Neural progenitor cell (in vitro differentiated cells): ENCODE data around the gene MICU2. TPM values are rescaled to one million over a fixed set of nuclear protein-coding genes. Genes with fewer than 3 reads are reported as not detected.

Source experiments
- DNase-seq: peaks from one replicate; pipeline ENCODE4 v3.0.0-alpha.2; 2016; ENCODE audit warnings: low spot score
- H2AFZ ChIP-seq: fragments of 200-600 bp; sonication (generic); replicated peaks from 2 replicates; pipeline ENCODE4 v1.6.1; 2016; ENCODE audit warnings: antibody characterized with exemption
- H3F3A ChIP-seq: fragments of 200-600 bp; sonication (generic); 2 replicates; pipeline ENCODE4 v1.6.1; 2016; ENCODE audit warnings: antibody characterized with exemption, low read depth
- H3K27ac ChIP-seq: fragments of 200-600 bp; sonication (generic); 2 replicates; pipeline ENCODE4 v1.5.1; 2016; ENCODE audit warnings: mild to moderate bottlenecking
- H3K27me3 ChIP-seq: fragments of 200-600 bp; sonication (generic); 2 replicates; pipeline ENCODE4 v1.6.1; 2016; ENCODE audit warnings: mild to moderate bottlenecking, moderate library complexity
- H3K36me3 ChIP-seq: fragments of 200-600 bp; sonication (generic); 2 replicates; pipeline ENCODE4 v1.5.1; 2016
- H3K4me1 ChIP-seq: fragments of 200-600 bp; sonication (generic); 2 replicates; pipeline ENCODE4 v1.6.1; 2016; ENCODE audit warnings: mixed run types
- H3K4me2 ChIP-seq: fragments of 200-600 bp; sonication (generic); 2 replicates; pipeline ENCODE4 v1.6.1; 2016
- H3K4me3 ChIP-seq: fragments of 200-600 bp; sonication (generic); 2 replicates; pipeline ENCODE4 v1.5.1; 2016
- H3K79me2 ChIP-seq: fragments of 200-600 bp; sonication (generic); 2 replicates; pipeline ENCODE4 v1.6.1; 2016; ENCODE audit warnings: low read depth
- H3K9ac ChIP-seq: fragments of 200-600 bp; sonication (generic); 2 replicates; pipeline ENCODE4 v1.6.1; 2016
- H3K9me3 ChIP-seq: fragments of 200-600 bp; sonication (generic); 2 replicates; pipeline ENCODE4 v1.5.1; 2016; ENCODE audit warnings: low read depth
- H4K20me1 ChIP-seq: fragments of 200-600 bp; sonication (generic); 2 replicates; pipeline ENCODE4 v1.6.1; 2016; ENCODE audit warnings: low read depth
- H3K27ac Mint-ChIP-seq: 3 replicates; pipeline ENCODE4 v1.8.0; 2021; ENCODE audit warnings: mixed read lengths
- H3K27me3 Mint-ChIP-seq: 2 replicates; pipeline ENCODE4 v1.8.0; 2022; ENCODE audit warnings: low read depth, mild to moderate bottlenecking, inconsistent platforms, moderate library complexity, mixed read lengths; ENCODE audit not compliant: insufficient read depth
- H3K36me3 Mint-ChIP-seq: 3 replicates; pipeline ENCODE4 v1.8.0; 2021; ENCODE audit warnings: mixed read lengths
- H3K4me1 Mint-ChIP-seq: 3 replicates; pipeline ENCODE4 v1.8.0; 2021; ENCODE audit warnings: mixed read lengths
- H3K4me3 Mint-ChIP-seq: 3 replicates; pipeline ENCODE4 v1.8.0; 2021; ENCODE audit warnings: mild to moderate bottlenecking, moderate library complexity, mixed read lengths
- H3K9me3 Mint-ChIP-seq: 3 replicates; pipeline ENCODE4 v1.8.0; 2020; ENCODE audit warnings: mixed read lengths
- EZH2 ChIP-seq: fragments of 200-600 bp; sonication (generic); IDR thresholded peaks from 2 replicates; pipeline ENCODE4 v1.6.1; 2017; ENCODE audit warnings: antibody characterized with exemption, mild to moderate bottlenecking, moderate library complexity
- EZH2phosphoT487 ChIP-seq: fragments of 200-600 bp; sonication (generic); IDR thresholded peaks from 2 replicates; pipeline ENCODE4 v1.6.1; 2017; ENCODE audit warnings: antibody characterized with exemption
- total RNA-seq: library from RNA; depleted of rRNA; stranded (reverse); fragments of >200 nt; gene quantifications from 2 replicates; pipeline ENCODE4 v1.2.3, GENCODE V29; 2015; ENCODE audit warnings: low replicate concordance
- TF ChIP-seq, protein P1 (sequence below): fragments of 200-600 bp; sonication (generic); IDR thresholded peaks from 2 replicates; pipeline ENCODE4 v1.5.1; 2017; ENCODE audit warnings: antibody characterized with exemption, mild to moderate bottlenecking

MICU2 gene
- total RNA-seq, 1 donor from 2014 or later = 112 TPM

DNA sequence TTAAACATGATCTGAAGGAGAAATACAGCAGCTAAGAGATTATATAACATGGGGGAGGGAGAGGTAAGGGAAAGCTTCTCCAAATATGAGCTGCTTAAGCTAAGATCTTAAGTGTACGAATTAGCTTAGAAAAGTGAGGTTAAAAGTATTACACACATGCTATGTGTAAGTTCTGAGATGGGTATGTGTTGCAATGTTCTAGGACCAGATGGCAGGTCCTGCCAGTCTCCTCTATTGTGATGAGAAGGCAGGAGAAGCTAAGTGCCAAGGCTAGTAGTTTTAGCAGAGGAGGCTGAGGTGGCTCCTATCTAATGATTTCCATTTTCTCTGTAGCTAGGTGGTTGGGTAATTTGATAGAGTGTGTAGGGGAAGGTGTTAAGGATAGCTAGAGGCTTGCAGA lies 57.6 kb downstream of the MICU2 start:
- Mint-ChIP-seq H3K36me3 (peaks cover 16% of the 10 kb centered on the region), H3K9me3 (no peaks in the 10 kb centered on the region), H3K27ac (no peak overlapping the region), H3K27me3 (no peaks in the 10 kb centered on the region), H3K4me3 (no peak overlapping the region), H3K4me1 (peaks cover 5% of the 10 kb centered on the region)
- no peaks in the 10 kb centered on the region for H3F3A ChIP-seq
- TF ChIP-seq, protein P1, sequence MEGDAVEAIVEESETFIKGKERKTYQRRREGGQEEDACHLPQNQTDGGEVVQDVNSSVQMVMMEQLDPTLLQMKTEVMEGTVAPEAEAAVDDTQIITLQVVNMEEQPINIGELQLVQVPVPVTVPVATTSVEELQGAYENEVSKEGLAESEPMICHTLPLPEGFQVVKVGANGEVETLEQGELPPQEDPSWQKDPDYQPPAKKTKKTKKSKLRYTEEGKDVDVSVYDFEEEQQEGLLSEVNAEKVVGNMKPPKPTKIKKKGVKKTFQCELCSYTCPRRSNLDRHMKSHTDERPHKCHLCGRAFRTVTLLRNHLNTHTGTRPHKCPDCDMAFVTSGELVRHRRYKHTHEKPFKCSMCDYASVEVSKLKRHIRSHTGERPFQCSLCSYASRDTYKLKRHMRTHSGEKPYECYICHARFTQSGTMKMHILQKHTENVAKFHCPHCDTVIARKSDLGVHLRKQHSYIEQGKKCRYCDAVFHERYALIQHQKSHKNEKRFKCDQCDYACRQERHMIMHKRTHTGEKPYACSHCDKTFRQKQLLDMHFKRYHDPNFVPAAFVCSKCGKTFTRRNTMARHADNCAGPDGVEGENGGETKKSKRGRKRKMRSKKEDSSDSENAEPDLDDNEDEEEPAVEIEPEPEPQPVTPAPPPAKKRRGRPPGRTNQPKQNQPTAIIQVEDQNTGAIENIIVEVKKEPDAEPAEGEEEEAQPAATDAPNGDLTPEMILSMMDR = no peak
- no peak for TF ChIP-seq EZH2
- no peak for TF ChIP-seq EZH2phosphoT487
- H3K9me3 ChIP-seq = no peaks in the 10 kb centered on the region
- H3K36me3 ChIP-seq = no peaks in the 10 kb centered on the region
- H3K4me3 ChIP-seq = no peak overlapping the region
- H3K4me2 ChIP-seq = no peak overlapping the region
- no peak for DNase-seq
- H4K20me1 ChIP-seq = peaks cover 5% of the 10 kb centered on the region
- peaks cover 21% of the 10 kb centered on the region for H3K79me2 ChIP-seq
- H3K27me3 ChIP-seq = no peaks in the 10 kb centered on the region
- H3K9ac ChIP-seq = no peak overlapping the region
- H2AFZ ChIP-seq = no peak overlapping the region
- peaks cover 5% of the 10 kb centered on the region for H3K4me1 ChIP-seq
- no peak overlapping the region for H3K27ac ChIP-seq

DNA sequence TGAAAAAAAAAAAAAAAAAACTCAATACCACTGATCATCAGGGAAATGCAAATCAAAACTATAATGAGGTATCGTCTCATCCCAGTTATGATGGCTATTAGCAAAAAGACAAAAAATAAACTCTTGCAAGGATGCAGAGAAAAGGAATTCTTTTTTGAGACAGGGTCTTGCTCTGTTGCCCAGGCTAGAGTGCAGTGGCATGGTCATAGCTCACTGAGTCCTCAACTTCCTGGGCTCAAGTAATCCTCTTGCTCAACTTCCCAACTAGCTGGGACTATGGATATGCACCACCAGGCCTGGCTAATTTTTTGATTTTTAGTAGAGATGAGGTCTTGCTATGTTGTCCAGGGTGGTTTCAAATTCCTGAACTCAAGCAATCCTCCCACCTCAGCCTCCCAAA lies 59.5 kb downstream of the MICU2 start:
- Histone ChIP-seq H3F3A (no peaks in the 10 kb centered on the region), H3K4me2 (no peak overlapping the region), H3K27ac (no peak overlapping the region), H3K27me3 (no peaks in the 10 kb centered on the region), H3K9ac (no peak overlapping the region), H3K36me3 (no peaks in the 10 kb centered on the region), H3K79me2 (peaks cover 32% of the 10 kb centered on the region), H2AFZ (no peak overlapping the region), H4K20me1 (peaks cover 5% of the 10 kb centered on the region), H3K4me1 (peaks cover 5% of the 10 kb centered on the region), H3K4me3 (no peak overlapping the region), H3K9me3 (no peaks in the 10 kb centered on the region)
- TF ChIP-seq EZH2phosphoT487 = no peak
- TF ChIP-seq, protein P1 = no peak
- no peak for TF ChIP-seq EZH2
- H3K27me3 Mint-ChIP-seq = no peaks in the 10 kb centered on the region
- no peak overlapping the region for H3K4me3 Mint-ChIP-seq
- no peak overlapping the region for H3K27ac Mint-ChIP-seq
- no peak for DNase-seq
- no peaks in the 10 kb centered on the region for H3K9me3 Mint-ChIP-seq
- peaks cover 13% of the 10 kb centered on the region for H3K36me3 Mint-ChIP-seq
- peaks cover 5% of the 10 kb centered on the region for H3K4me1 Mint-ChIP-seq

DNA sequence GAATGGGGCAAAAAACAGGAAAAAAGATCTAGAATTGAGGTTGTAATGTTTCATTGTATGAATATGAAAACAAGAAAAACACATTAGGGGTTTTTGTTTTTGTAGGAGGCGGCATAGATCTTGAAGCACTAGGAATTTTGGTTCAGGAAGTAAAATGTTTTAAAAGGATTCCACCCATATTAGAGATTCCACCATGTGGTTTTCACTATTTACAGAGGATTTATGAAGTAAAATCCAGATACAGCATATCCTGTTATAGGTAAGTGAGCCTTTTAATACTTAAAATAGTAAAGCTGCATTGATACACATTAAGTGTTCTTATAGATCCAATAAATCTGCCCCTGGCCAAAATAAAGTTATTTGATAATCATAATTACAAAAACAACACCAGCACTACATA lies 61.4 kb downstream of the MICU2 start:
- TF ChIP-seq EZH2 (no peak), EZH2phosphoT487 (no peak)
- TF ChIP-seq, protein P1 = no peak
- Histone ChIP-seq H4K20me1 (peaks cover 5% of the 10 kb centered on the region), H3K9ac (no peak overlapping the region), H3K4me1 (peaks cover 5% of the 10 kb centered on the region), H3K79me2 (peaks cover 32% of the 10 kb centered on the region), H3K4me2 (no peak overlapping the region), H3K27ac (no peak overlapping the region), H3K36me3 (no peaks in the 10 kb centered on the region), H3K9me3 (no peaks in the 10 kb centered on the region), H3F3A (no peaks in the 10 kb centered on the region), H3K4me3 (no peak overlapping the region), H3K27me3 (no peaks in the 10 kb centered on the region), H2AFZ (no peak overlapping the region)
- Mint-ChIP-seq H3K27ac (no peak overlapping the region), H3K27me3 (no peaks in the 10 kb centered on the region), H3K4me3 (no peak overlapping the region), H3K4me1 (peaks cover 5% of the 10 kb centered on the region), H3K36me3 (peaks cover 22% of the 10 kb centered on the region), H3K9me3 (no peaks in the 10 kb centered on the region)
- no peak for DNase-seq
